NCI-H1417 treated with DMSO at 0.1 percent for 48 hours (cell line): ENCODE data around the gene OR51E2.
"Not testable (repeated sequence)": the region's sequence is repeated elsewhere in the genome, so short reads cannot be mapped to it uniquely, and the experiment has no call there.

Source experiments
- DNase-seq: peaks from one replicate; lab custom pipeline; 2025; lab: John Stamatoyannopoulos, UW

Gene OR51E2

DNA sequence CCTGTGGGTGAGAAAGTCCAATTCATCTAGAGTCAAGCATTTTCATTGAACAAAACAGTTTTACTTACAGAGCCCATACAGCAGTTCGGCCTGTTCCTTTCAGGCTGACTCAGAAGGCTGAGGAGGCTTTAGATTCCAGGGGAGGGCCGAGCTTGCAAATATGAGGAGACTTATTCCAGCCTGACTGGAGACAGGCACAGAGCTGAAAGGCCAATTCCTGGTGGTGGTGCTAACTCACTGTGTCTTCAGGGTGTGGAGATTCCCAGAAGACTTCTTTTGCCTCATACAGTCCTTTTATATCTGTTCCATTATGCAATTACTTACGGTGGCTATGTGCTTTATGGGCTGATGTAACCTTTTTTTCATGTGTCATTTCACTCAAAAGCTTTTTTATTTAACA, at the start of gene OR51E2:
OR51E2 (minus strand) TSS at position 269 of the 400 bp plus-strand sequence. CDS start 15,142 bp downstream, outside the sequence.
- DNase-seq = no peak

- DNase-seq = no peak
Observed at GRCh38 chr11:4740735-4741134, 43.1 kb upstream of the OR51E2 start.

DNA sequence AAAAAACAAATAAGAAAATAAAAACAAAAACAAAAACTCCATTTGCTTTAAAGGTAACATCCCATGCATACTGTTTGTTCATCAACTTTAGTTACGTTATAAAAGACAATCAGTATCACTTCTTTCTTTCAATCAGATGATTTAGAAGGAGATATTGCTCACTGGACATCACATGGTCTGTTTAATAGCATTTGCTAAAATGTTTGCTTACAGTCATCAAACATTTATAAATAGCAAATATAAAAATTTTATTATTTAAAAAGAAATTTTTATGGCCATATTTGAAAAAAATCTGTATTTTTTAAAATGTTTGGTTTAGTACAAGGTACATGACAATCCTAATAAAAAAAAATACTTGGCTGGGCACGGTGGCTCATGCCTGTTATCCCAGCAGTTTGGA, 29.5 kb upstream of the OR51E2 start:
- no peak for DNase-seq

GRCh38 chr11:4722616-4723534, 25.2 kb upstream of the OR51E2 start:
- not testable (repeated sequence) for DNase-seq

- no peak for DNase-seq
Observed at GRCh38 chr11:4714300-4714699, 16.6 kb upstream of the OR51E2 start.

- DNase-seq = no peak
Observed at GRCh38 chr11:4713241-4713640, 15.6 kb upstream of the OR51E2 start.

DNA sequence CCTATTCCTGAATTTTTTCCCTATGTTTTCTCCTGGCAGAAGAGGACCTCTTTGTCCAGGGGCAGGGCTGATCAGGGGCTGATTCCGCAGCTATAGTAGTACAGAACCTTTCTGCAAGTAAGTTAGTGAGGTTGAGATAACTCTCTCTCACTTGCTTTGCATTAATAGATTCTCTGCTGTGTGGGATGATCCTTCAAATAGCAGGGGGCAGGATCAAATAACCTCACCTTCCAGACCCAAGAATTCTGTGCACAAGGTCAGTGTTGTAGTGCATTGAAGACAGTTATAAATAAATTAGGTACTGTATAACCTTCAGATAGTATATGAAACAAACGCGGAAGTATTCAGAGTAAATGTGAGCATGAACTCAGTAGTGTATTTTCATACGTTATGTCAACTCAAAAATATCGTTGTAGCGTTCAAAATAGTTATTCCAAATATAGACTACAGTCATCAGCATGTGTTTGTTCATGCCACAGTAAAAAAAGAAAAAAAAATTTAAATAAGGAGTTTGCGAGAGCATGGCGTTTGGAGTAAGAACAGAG, 7.2 kb upstream of the OR51E2 start:
- peak; percentile 70 for DNase-seq

DNA sequence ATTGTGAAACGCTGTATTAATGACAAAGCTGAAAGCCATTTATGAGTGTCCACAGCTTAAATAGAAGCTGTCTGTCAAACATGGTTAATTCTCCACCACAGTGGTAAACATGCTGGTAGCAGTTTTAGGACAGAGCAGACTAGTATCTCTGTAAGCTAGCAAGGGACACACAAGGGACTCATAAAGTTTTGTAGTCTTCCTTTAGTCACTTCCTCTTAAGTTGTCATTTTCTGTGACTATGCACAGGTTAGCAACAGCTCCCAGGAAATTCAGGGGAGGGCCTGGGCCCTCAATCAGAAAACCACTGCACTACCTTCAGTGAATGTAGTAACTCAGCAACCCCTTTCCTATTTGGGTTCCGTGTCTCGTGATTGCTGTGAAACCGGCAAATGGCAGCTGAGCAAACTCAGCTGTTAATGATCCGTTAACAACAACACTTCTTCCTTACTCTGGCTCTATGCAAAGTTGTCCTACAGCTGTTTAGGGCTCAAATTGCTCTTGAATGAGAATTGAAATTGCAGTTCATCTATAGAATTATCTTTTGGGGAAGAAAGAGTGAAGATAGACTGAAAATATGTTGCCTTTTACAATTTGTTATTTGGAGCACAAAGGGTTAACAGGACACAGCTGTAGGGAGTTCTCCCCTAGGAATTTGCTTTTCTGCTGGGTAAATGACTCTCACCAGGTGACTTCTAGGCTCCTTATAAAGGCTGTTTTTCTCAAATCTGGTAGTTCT, 6.6 kb upstream of the OR51E2 start, which contains the start of gene MMP26:
MMP26 (plus strand) TSS at position 731 of the 736 bp plus-strand sequence.
- peak; percentile 70 for DNase-seq

DNA sequence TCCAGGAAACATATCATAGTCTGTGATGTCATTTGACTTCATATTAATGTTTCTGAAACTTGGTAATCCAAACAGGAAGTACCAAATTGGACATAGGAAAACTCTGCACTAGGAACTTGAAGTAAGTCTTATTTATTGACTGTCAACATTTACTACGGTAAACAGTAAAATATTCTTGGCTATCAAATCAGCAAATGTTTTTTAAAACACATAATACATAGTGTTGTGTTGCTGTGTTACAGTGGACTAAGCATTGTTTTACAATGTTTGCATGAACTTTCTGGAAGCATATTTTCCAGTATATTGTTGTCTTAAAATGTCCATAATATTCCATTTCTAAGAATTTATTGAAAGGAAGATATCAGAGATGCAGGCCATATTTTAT, 2.8 kb upstream of the OR51E2 start:
- DNase-seq = no peak

GRCh38 chr11:4699697-4700435, 2.2 kb upstream of the OR51E2 start:
- no peak for DNase-seq

DNA sequence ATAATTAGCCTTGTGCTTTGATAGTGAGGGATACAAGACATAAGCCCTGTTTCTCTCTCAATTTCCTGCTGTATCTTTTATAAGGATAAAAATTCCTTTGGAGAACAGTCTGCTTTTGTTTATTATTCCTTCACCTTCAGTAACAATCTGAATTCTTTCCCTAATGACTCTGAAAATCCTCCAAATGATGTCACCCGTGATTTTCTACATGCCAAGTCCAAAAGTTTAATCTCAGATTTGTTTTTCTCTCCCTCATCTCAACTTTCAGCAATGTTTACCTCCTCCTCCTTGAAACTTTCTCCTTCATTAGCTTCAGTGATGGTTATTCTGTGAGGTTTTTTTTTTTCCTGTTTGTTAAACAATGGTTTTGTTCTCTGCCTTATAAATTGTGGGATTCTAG, 2.2 kb downstream of the OR51E2 start:
- no peak for DNase-seq

DNA sequence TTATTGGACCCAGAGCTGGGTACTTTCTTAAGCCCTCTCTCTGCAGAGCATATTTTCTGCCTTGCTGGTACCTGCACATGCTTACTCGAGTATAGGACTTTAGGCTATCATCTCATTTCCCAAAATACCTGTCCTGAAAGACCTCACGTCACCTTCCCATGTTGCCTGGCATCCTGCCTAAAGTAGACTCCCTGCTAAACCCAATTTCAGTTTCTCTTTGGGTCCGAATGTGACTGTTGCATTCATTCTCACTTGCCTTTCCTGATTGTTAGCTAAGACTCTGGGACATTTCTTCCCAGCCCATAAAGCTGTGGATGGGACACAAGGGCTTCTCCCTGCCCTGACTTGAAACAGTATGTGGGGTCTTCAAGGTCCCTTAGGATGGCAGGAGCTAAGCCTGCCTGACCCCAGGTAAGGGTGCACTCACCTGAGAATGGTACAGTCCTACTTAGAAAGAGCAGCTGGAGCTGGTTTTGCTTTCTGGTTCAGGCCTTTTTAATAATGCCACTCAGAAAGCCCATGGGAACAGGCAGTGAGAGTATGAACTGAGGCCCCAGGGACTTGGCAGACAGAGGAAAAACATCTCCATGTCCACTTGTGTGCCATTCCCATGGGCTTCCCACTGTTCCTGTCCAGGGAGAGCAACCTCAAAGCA, 12.9 kb downstream of the OR51E2 start:
- DNase-seq = no peak

GRCh38 chr11:4682623-4683419, 14.8 kb downstream of the OR51E2 start:
- DNase-seq = no peak

DNA sequence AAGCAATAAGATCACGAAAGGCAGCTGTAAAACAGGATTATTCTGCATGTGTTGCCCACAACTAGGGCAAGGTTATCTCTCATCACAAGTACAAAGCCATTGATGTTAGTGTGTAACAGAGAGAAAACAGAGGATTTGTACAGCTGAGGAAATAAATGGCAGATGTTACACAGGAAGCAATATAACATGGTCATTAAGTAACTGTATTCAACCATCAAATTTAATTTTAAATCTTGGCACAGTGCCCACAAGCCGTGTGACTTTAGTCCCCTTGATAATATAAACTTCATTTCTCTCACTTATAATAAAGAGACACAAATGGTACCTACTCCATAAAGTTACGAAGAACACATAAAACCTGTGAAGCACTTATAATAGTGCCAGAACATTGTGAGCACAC, 17.3 kb downstream of the OR51E2 start:
- DNase-seq = peak; percentile 82

GRCh38 chr11:4677948-4678347, 19.7 kb downstream of the OR51E2 start:
- DNase-seq = peak; percentile 61

GRCh38 chr11:4673781-4674180, 23.9 kb downstream of the OR51E2 start:
- DNase-seq = no peak

DNA sequence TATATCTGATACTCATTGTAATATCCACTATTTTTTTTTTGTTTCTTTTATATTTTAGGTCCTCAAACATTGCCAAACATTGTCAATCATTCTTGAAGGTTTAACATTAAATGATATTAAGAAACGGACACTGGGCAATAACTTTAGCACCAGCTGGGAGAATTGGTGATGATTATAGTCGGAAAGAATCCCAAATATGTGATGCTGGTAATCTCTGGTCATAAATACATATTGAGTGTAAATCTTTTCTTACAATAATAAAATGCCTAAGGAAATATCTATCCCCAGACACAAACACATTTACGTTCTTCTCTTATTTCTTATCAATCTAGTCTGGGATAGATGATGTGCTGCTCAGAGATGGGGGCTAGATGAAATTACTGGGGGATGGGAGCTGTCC, 25.2 kb downstream of the OR51E2 start:
- DNase-seq = no peak

DNA sequence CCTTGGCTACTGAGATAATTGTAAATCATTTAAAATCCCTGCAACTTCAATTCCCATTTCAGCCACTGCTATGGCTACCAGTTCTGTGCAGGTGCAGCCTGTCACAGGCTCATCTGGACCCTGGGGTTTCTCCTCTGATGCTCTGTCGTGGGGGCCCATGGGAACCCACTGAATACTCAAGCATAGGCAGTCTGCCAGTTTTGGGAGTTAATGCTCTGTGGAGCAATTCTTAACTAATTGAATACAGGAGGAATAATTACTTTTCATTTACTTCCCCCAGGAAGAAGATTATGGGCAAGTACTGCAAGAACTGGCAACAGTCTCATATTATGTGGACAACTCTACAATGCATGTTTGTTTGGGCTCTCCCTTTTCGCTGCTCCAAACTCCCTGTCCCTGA, 25.9 kb downstream of the OR51E2 start:
- DNase-seq = no peak

DNA sequence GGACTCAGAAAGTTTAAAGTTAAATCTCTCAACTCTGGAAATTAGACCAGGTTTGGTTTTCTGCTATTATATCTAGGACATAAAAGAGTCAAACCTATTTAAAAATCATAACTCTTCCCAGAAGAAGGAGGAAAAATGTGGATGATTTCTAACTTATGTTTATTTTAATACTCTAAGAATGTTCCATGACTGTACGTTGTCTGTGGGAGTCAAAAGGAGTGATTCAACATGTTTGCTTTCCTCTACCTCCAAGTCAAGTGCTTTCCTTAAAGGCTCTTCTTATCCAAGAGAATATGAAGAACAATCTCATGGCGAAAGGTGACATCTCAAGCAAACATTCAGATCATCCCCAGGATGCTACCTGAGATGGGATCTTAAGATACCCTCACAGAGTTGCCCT, 32.2 kb downstream of the OR51E2 start:
- DNase-seq = no peak

- no peak for DNase-seq
Observed at GRCh38 chr11:4664786-4665185, 32.9 kb downstream of the OR51E2 start.

DNA sequence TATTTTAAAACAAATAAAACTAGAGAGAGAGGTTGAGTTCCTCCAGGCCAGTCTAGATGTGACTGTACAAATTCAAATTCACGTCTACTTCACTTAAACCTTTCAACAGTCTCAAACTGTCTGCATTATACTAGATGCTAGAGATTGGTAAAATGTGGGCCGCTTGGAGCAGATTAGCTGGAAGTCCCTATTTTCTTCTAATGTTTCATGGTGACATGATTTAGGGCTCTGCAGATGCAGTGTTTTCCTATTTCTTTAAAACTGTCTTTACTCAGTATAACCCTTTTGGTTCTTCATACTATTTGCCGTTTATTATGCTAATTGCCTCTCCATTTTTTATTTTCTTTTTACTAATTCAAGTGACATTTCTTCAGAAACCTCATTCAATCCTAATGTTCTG, 33.5 kb downstream of the OR51E2 start:
- no peak for DNase-seq
